K562 (cell line): ENCODE results near the gene GOLT1A. TPM values are rescaled to one million over a fixed set of nuclear protein-coding genes. Genes with fewer than 3 reads are reported as not detected.

Source experiments
- BRD4 ChIP-seq: fragments of 200-600 bp; sonication (generic); IDR thresholded peaks from 2 replicates; pipeline ENCODE4 v1.6.1; 2017; ENCODE audit warnings: inconsistent platforms
- CBX3 ChIP-seq, 2 experiments: IDR thresholded peaks; 1 replicate in 1 of 2; 2 replicates in 1 of 2; pipeline ENCODE4 v1.6.1; 2012; ENCODE audit warnings: inconsistent platforms in 2 of 2, low read length in 2 of 2, borderline replicate concordance in 1 of 2, control low read depth in 1 of 2
- CCNT2 ChIP-seq: IDR thresholded peaks from 2 replicates; pipeline ENCODE4 v1.6.1; 2011; ENCODE audit warnings: borderline replicate concordance, low read depth, mild to moderate bottlenecking, moderate library complexity, mixed read lengths, low read length; ENCODE audit not compliant: insufficient read length; ENCODE audit errors: extremely low read depth
- MEIS2 ChIP-seq: fragments of 450-650 bp; IDR thresholded peaks from 2 replicates; pipeline ENCODE4 v1.6.1; 2014; ENCODE audit warnings: mild to moderate bottlenecking; ENCODE audit not compliant: partially characterized antibody
- NCOA2 ChIP-seq, 2 experiments: fragments of 450-650 bp; IDR thresholded peaks; 2 replicates each; pipeline ENCODE4 v1.6.1; 2018; ENCODE audit warnings: mild to moderate bottlenecking in 2 of 2, moderate library complexity in 1 of 2; ENCODE audit not compliant: partially characterized antibody in 2 of 2
- RAD51 ChIP-seq: fragments of 450-650 bp; IDR thresholded peaks from 2 replicates; pipeline ENCODE4 v1.7.1; 2016; ENCODE audit warnings: low read depth, mild to moderate bottlenecking, borderline replicate concordance
- SMARCA5 ChIP-seq: fragments of 450-650 bp; IDR thresholded peaks from 2 replicates; pipeline ENCODE4 v1.6.1; 2016
- TEAD4 ChIP-seq, 2 experiments: sonication (generic) in 1 of 2; formaldehyde crosslinking in 1 of 2; IDR thresholded peaks; 2 replicates each; pipeline versions ENCODE4 v1.6.1 to v1.8.0; 2012 to 2022; ENCODE audit warnings: borderline replicate concordance in 1 of 2, inconsistent platforms in 1 of 2, low read length in 1 of 2, mild to moderate bottlenecking in 1 of 2, missing genetic modification reagents in 1 of 2
- ZBTB12 ChIP-seq: fragments of 250-450 bp; sonication (Bioruptor Pico); IDR thresholded peaks from 2 replicates; pipeline ENCODE4 v1.4.0; 2020
- ZNF3 ChIP-seq: fragments of 250-450 bp; sonication (Bioruptor Pico); IDR thresholded peaks from 2 replicates; pipeline ENCODE4 v1.5.0; 2021; ENCODE audit warnings: mild to moderate bottlenecking, moderate library complexity
- ZNF561 ChIP-seq: fragments of 450-650 bp; formaldehyde crosslinking; conservative IDR thresholded peaks from 2 replicates; pipeline ENCODE4 v1.4.0; 2020; ENCODE audit warnings: mild to moderate bottlenecking, moderate library complexity
- polyA plus RNA-seq, 8 experiments: library from polyadenylated mRNA; depleted of rRNA in 4 of 8; stranded (reverse) in 5 of 8; unstranded in 3 of 8; fragments of >200 nt; fragmentation: Nextera tagmentation in 2 of 8; fragmentation: Illumina TruSeq in 1 of 8; extraction: Ambion mirVana in 2 of 8; extraction: Trizol in 1 of 8; gene quantifications; 2 replicates each; pipeline versions ENCODE4 v1.2.1 to v1.2.3, GENCODE V29; 2011 to 2014; ENCODE audit warnings: inconsistent platforms in 1 of 8, missing spikeins in 1 of 8
- total RNA-seq, 7 experiments: library from RNA; depleted of rRNA in 6 of 7; stranded (reverse); fragments of >200 nt in 6 of 7; fragmentation: Illumina TruSeq in 2 of 7; extraction: Trizol in 2 of 7; gene quantifications; 2 replicates each; pipeline versions ENCODE4 v1.2.1 to v1.2.3, GENCODE V29; 2011 to 2021; ENCODE audit warnings: low replicate concordance in 1 of 7
- TF ChIP-seq, protein P1 (sequence below), 2 experiments: fragments of 450-650 bp; formaldehyde crosslinking in 1 of 2; IDR thresholded peaks; 2 replicates each; pipeline versions ENCODE4 v1.4.0 to v1.6.1; 2014 to 2020; ENCODE audit warnings: mild to moderate bottlenecking in 2 of 2, borderline replicate concordance in 1 of 2, low read depth in 1 of 2

GOLT1A gene
- total and polyA plus RNA-seq, 9 of the 15 experiments (the other 6 are each of a cell fraction or from before 2014, with no cell fraction given) = not detected

DNA sequence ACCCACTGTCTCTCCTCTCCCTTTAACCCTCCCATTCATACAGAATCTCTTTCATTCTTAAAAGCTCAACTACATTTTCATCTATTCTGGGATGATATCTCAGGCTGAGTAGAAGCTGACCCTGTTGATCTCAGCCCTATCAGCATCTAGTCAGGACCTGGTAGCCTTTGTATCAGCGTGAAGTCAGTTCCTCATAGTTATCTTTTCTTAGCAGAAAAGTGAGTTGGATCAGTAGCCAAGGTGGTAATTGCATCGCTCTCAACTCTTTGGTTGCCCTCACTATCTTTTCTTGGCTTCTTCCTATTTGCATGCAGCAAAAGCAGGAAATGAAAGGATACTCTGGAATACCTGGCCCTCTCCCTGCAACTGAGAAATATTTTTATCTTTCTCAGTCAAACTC is 13.6 kb upstream of the GOLT1A start (continued):
- TF ChIP-seq NCOA2 (IDR thresholded peaks at IDR 0.05; ENCODE audit: partially characterized antibody in 2 of 2) (no peak), ZNF561 (CRISPR knock-in tag) (no peak), MEIS2 (no peak), BRD4 (no peak), ZBTB12 (CRISPR knock-in tag) (no peak), RAD51 (no peak), TEAD4 (IDR thresholded peaks at IDR 0.05; ENCODE audit: low read length) (peak; percentile 97), TEAD4 (CRISPR knock-in tag; IDR thresholded peaks at IDR 0.05; ENCODE audit: borderline replicate concordance) (no peak), CCNT2 (no peak), ZNF3 (CRISPR knock-in tag) (no peak), SMARCA5 (no peak), CBX3 (IDR thresholded peaks at IDR 0.05; ENCODE audit: borderline replicate concordance in 1 of 2, low read length in 2 of 2) (no peak)
- TF ChIP-seq, protein P1, sequence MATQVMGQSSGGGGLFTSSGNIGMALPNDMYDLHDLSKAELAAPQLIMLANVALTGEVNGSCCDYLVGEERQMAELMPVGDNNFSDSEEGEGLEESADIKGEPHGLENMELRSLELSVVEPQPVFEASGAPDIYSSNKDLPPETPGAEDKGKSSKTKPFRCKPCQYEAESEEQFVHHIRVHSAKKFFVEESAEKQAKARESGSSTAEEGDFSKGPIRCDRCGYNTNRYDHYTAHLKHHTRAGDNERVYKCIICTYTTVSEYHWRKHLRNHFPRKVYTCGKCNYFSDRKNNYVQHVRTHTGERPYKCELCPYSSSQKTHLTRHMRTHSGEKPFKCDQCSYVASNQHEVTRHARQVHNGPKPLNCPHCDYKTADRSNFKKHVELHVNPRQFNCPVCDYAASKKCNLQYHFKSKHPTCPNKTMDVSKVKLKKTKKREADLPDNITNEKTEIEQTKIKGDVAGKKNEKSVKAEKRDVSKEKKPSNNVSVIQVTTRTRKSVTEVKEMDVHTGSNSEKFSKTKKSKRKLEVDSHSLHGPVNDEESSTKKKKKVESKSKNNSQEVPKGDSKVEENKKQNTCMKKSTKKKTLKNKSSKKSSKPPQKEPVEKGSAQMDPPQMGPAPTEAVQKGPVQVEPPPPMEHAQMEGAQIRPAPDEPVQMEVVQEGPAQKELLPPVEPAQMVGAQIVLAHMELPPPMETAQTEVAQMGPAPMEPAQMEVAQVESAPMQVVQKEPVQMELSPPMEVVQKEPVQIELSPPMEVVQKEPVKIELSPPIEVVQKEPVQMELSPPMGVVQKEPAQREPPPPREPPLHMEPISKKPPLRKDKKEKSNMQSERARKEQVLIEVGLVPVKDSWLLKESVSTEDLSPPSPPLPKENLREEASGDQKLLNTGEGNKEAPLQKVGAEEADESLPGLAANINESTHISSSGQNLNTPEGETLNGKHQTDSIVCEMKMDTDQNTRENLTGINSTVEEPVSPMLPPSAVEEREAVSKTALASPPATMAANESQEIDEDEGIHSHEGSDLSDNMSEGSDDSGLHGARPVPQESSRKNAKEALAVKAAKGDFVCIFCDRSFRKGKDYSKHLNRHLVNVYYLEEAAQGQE (IDR thresholded peaks at IDR 0.05; ENCODE audit: borderline replicate concordance) = no peak
- TF ChIP-seq, protein P1 (CRISPR knock-in tag; IDR thresholded peaks at IDR 0.05; ENCODE audit: low read depth) = no peak
